Stomach (tissue), 4 donors: ENCODE measurements around the gene ADH7.

Source experiments
- CTCF ChIP-seq, 7 experiments: fragments of 450-650 bp in 4 of 7; fragments of 200-600 bp in 3 of 7; sonication (generic) in 3 of 7; IDR thresholded peaks; one replicate each; pipeline ENCODE4 v1.5.1; 2016 to 2019; ENCODE audit warnings: antibody characterized with exemption in 7 of 7, control low read depth in 2 of 7, mild to moderate bottlenecking in 1 of 7
- EP300 ChIP-seq: sonication (generic); formaldehyde crosslinking; IDR thresholded peaks from one replicate; pipeline ENCODE4 v1.6.1; 2017; ENCODE audit warnings: antibody characterized with exemption
- POLR2A ChIP-seq, 4 donors: fragments of 450-650 bp; IDR thresholded peaks; one replicate each; pipeline ENCODE4 v1.6.1; 2016; ENCODE audit warnings: antibody characterized with exemption in 4 of 4, control low read depth in 2 of 4, mild to moderate bottlenecking in 1 of 4, moderate library complexity in 1 of 4
- POLR2AphosphoS5 ChIP-seq, 3 donors: sonication (generic); formaldehyde crosslinking; IDR thresholded peaks; one replicate each; pipeline ENCODE4 v1.6.1; 2016; ENCODE audit warnings: antibody characterized with exemption in 3 of 3

GRCh38 chr4:99413140-99413539 lies 22.0 kb downstream of the ADH7 start:
- peak in 2 of 3 donors; percentile 13 to 65 for TF ChIP-seq POLR2AphosphoS5 (IDR thresholded peaks at IDR 0.05)
- TF ChIP-seq CTCF (IDR thresholded peaks at IDR 0.05): no peak
- no peak for TF ChIP-seq POLR2A (IDR thresholded peaks at IDR 0.05)
- no peak for TF ChIP-seq EP300
